Suprapubic skin (tissue), 4 donors: ENCODE data around the gene ARFGAP1.

ENCODE experiments used
- POLR2A ChIP-seq, 2 donors: fragments of 450-650 bp; IDR thresholded peaks; one replicate each; pipeline ENCODE4 v1.6.1; 2017; ENCODE audit warnings: antibody characterized with exemption in 2 of 2, mild to moderate bottlenecking in 2 of 2, moderate library complexity in 2 of 2
- POLR2AphosphoS5 ChIP-seq, 3 donors: sonication (generic); formaldehyde crosslinking; IDR thresholded peaks; one replicate each; pipeline ENCODE4 v1.6.1; 2017; ENCODE audit warnings: antibody characterized with exemption in 3 of 3
- TF ChIP-seq, protein P1 (sequence below), 2 donors: fragments of 200-600 bp in 1 of 2; fragments of 450-650 bp in 1 of 2; sonication (generic) in 1 of 2; IDR thresholded peaks; one replicate each; pipeline ENCODE4 v1.5.1; 2016 to 2019; ENCODE audit warnings: antibody characterized with exemption in 2 of 2, mild to moderate bottlenecking in 1 of 2, moderate library complexity in 1 of 2

DNA sequence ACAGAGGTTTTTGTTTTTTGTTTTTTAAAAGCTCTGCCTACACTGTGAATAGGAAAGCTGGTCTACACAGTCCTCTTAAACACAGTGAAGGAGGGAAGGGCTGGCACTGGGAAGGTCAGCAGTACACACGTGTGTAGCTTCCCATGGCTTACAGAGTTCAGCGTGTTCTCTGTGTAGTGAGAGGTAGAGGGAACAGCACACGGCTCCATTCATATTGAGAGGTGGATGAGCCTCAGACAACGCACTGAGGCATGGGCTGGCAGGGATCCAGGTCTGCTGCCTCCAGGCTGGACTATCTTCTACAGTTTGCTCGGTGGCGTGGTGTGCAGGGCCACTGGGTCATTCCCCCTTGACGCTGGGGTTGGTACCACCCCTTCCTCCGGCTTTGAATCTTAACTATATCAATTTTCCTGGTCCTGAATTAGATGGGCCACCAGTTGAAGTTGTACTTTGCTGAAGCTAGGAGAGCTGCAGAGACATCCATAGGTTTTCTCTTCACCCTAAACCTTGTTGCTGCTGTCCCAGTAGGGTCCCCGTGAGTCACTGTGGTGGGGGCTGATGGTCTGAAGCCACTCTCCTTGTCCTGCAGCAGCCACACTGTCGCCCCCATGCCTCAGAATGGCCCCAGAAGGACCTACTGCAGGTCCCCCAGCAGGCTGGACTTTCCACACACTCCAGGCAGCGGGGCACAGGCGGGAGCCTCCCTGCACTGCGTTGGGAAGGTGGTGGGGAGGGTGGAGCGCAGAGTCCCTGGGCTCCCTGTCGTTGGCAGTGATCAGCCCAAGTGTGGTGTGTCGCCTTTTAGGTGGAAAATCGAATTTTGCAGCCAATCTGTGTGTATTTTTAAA, 2.0 kb downstream of the ARFGAP1 start:
- TF ChIP-seq, protein P1, sequence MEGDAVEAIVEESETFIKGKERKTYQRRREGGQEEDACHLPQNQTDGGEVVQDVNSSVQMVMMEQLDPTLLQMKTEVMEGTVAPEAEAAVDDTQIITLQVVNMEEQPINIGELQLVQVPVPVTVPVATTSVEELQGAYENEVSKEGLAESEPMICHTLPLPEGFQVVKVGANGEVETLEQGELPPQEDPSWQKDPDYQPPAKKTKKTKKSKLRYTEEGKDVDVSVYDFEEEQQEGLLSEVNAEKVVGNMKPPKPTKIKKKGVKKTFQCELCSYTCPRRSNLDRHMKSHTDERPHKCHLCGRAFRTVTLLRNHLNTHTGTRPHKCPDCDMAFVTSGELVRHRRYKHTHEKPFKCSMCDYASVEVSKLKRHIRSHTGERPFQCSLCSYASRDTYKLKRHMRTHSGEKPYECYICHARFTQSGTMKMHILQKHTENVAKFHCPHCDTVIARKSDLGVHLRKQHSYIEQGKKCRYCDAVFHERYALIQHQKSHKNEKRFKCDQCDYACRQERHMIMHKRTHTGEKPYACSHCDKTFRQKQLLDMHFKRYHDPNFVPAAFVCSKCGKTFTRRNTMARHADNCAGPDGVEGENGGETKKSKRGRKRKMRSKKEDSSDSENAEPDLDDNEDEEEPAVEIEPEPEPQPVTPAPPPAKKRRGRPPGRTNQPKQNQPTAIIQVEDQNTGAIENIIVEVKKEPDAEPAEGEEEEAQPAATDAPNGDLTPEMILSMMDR (IDR thresholded peaks at IDR 0.05), result no peak
- no peak for TF ChIP-seq POLR2AphosphoS5 (IDR thresholded peaks at IDR 0.05)
- no peak for TF ChIP-seq POLR2A (IDR thresholded peaks at IDR 0.05)
